A549 treated with CpdA at 1 μM for 4 hours (cell line): Measurements from ENCODE around the gene CDC14A. TPM values are rescaled to one million over a fixed set of nuclear protein-coding genes. Genes with fewer than 3 reads are reported as not detected.

Experiments used
- total RNA-seq: library from RNA; stranded (reverse); fragments of 200-300 nt; extraction: Qiagen RNA extraction; gene quantifications from 5 replicates; pipeline ENCODE4 v1.2.3, GENCODE V29; 2022; ENCODE audit warnings: low read depth

The CDC14A gene, protein sequence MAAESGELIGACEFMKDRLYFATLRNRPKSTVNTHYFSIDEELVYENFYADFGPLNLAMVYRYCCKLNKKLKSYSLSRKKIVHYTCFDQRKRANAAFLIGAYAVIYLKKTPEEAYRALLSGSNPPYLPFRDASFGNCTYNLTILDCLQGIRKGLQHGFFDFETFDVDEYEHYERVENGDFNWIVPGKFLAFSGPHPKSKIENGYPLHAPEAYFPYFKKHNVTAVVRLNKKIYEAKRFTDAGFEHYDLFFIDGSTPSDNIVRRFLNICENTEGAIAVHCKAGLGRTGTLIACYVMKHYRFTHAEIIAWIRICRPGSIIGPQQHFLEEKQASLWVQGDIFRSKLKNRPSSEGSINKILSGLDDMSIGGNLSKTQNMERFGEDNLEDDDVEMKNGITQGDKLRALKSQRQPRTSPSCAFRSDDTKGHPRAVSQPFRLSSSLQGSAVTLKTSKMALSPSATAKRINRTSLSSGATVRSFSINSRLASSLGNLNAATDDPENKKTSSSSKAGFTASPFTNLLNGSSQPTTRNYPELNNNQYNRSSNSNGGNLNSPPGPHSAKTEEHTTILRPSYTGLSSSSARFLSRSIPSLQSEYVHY
- total RNA-seq: 2.5 to 3.2 TPM (median 2.6 TPM) in 5 replicates

DNA sequence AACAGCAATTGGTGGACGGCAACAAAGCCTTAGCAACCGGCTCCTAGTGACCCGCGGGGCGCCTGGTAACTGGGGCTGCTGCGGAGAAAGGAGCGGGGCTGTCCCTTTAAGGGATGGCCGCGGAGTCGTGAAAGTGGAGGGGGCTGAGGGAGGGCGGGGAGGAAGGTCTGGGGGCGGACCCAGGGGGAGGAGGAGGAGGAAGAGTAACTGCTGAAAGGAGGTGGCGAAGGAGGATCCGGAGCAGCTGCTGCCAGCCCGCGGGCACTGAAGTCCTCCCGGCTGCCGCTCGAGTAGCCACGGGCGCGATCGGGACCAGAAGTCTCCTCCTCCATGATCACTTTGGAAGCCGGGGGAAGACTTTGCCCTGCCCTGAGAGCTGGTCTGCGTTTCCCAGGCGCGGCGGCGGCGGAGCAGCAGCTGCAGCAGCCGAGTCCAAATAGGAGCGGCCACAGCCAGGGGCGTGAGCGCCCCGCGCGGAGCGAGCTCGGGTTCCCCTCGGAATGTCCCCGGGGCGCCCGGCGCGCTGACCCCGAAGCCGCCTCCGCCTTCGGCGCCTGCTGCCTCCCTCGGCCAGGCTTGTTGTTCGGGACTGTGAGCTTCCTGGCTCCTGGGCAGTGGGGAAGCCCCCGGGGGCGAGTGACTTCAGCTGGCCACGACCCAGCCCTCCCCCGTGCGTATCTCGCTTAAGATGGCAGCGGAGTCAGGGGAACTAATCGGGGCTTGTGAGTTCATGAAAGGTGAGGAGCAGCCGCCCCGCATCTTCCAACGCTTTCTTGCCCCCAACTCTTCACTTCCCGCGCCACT lies at the start of gene CDC14A:
Gene CDC14A (plus strand): TSS at position 240 of the 804 bp plus-strand sequence. CDS start 449 bp downstream, at position 689.

Other genes starting within 250 kb of the CDC14A start
- gene SASS6, start 219.6 kb upstream of the CDC14A start, total RNA-seq: 3.9 to 4.5 TPM (median 4.3 TPM) in 5 replicates
- 6.1 to 9.8 TPM (median 6.9 TPM) in 5 replicates for gene TRMT13, start 219.3 kb upstream of the CDC14A start, total RNA-seq
- 0.09 to 0.15 TPM in 2 of 5 replicates, not detected in the others for gene LRRC39, start 174.2 kb upstream of the CDC14A start, total RNA-seq
- 3.2 to 4.6 TPM (median 4.2 TPM) in 5 replicates for gene DBT, start 102.7 kb upstream of the CDC14A start, total RNA-seq
- gene RTCA, start 86.3 kb upstream of the CDC14A start, total RNA-seq: 21.3 to 22.4 TPM (median 22.0 TPM) in 5 replicates
- not detected in 5 replicates for gene GPR88, start 185.6 kb downstream of the CDC14A start, total RNA-seq